Transverse colon (tissue), 4 donors: ENCODE results near the gene IRF4. TPM values are rescaled to one million over a fixed set of nuclear protein-coding genes. Genes with fewer than 3 reads are reported as not detected.
A peak's percentile ranks its signal among the peaks of the same experiment; 100 is the strongest.

Experiments
- DNase-seq: peaks from one replicate; pipeline ENCODE4 v3.0.0-alpha.2; 2019
- H3K27ac ChIP-seq, 4 donors: fragments of 200-600 bp; sonication (generic); 2 replicates each; pipeline ENCODE4 v1.5.1; 2016 to 2018; ENCODE audit warnings: inconsistent platforms in 4 of 4
- H3K27me3 ChIP-seq: fragments of 200-600 bp; sonication (generic); 2 replicates; pipeline ENCODE4 v1.5.1; 2017; ENCODE audit warnings: inconsistent platforms
- H3K36me3 ChIP-seq, 4 donors: fragments of 200-600 bp; sonication (generic); 2 replicates each; pipeline ENCODE4 v1.5.1; 2017 to 2019; ENCODE audit warnings: inconsistent platforms in 4 of 4
- H3K4me1 ChIP-seq, 4 donors: fragments of 200-600 bp; sonication (generic); 2 replicates each; pipeline ENCODE4 v1.5.1; 2017 to 2020; ENCODE audit warnings: inconsistent platforms in 4 of 4
- H3K4me3 ChIP-seq, 4 donors: fragments of 200-600 bp; sonication (generic); 1 replicate in 1 of 4; 2 replicates in 3 of 4; pipeline versions ENCODE4 v1.5.1 to v1.6.1; 2017 to 2019; ENCODE audit warnings: inconsistent platforms in 4 of 4
- H3K9me3 ChIP-seq, 2 donors: fragments of 200-600 bp; sonication (generic); 2 replicates each; pipeline ENCODE4 v1.5.1; 2017 to 2019; ENCODE audit warnings: inconsistent platforms in 2 of 2
- EP300 ChIP-seq: sonication (generic); formaldehyde crosslinking; IDR thresholded peaks from one replicate; pipeline ENCODE4 v1.6.1; 2017; ENCODE audit warnings: antibody characterized with exemption, low read depth
- POLR2A ChIP-seq: fragments of 450-650 bp; IDR thresholded peaks from one replicate; pipeline ENCODE4 v1.6.1; 2016; ENCODE audit warnings: antibody characterized with exemption, mild to moderate bottlenecking, moderate library complexity
- POLR2AphosphoS5 ChIP-seq, 3 donors: sonication (generic); formaldehyde crosslinking; IDR thresholded peaks; one replicate each; pipeline ENCODE4 v1.6.1; 2016; ENCODE audit warnings: antibody characterized with exemption in 3 of 3
- WGBS, 2 donors: methylation state at CpG; one replicate each; pipeline ENCODE4 v1.1.5; 2018; ENCODE audit warnings: low coverage in 1 of 2; 5-methylcytosine and 5-hydroxymethylcytosine counted together
- in situ Hi-C, 4 donors: fragments of 200-750 bp; cut with MboI; loops; one replicate each; pipeline versions ENCODE4 v1.15.0 to v1.15.1; 2017; ENCODE audit warnings: low sequenced_read_pairs in 3 of 4, low pct_ligation_motif_present in 1 of 4, low pct_unique_long_range_greater_than_20kb in 1 of 4
- intact Hi-C: fragments of 100-400 bp; cut with DNase I; formaldehyde crosslinking; loops from one replicate; pipeline ENCODE4 v1.15.1; 2023; ENCODE audit warnings: low total_unique reads
- total RNA-seq, 4 donors: library from RNA; depleted of rRNA; stranded (reverse); fragments of >200 nt; gene quantifications; one replicate each; pipeline ENCODE4 v1.1.0, GENCODE V29; 2016
- TF ChIP-seq, protein P1 (sequence below), 5 experiments: fragments of 200-600 bp in 3 of 5; fragments of 450-650 bp in 2 of 5; sonication (generic) in 3 of 5; IDR thresholded peaks; 1 replicate in 2 of 5; 2 replicates in 3 of 5; pipeline ENCODE4 v1.5.1; 2016 to 2017; ENCODE audit warnings: antibody characterized with exemption in 5 of 5, inconsistent platforms in 3 of 5, mild to moderate bottlenecking in 2 of 5, moderate library complexity in 1 of 5

IRF4 gene
- total RNA-seq, 4 donors from 2014 or later, result 0.40 to 18.4 (median 4.3) TPM

- WGBS, 2 donors, result 63 to 65% methylated on average over 4 to 28 of the region's 29 CpGs
- TF ChIP-seq POLR2AphosphoS5 (IDR thresholded peaks at IDR 0.05), result no peak
- TF ChIP-seq EP300, result no peak
- TF ChIP-seq, protein P1, sequence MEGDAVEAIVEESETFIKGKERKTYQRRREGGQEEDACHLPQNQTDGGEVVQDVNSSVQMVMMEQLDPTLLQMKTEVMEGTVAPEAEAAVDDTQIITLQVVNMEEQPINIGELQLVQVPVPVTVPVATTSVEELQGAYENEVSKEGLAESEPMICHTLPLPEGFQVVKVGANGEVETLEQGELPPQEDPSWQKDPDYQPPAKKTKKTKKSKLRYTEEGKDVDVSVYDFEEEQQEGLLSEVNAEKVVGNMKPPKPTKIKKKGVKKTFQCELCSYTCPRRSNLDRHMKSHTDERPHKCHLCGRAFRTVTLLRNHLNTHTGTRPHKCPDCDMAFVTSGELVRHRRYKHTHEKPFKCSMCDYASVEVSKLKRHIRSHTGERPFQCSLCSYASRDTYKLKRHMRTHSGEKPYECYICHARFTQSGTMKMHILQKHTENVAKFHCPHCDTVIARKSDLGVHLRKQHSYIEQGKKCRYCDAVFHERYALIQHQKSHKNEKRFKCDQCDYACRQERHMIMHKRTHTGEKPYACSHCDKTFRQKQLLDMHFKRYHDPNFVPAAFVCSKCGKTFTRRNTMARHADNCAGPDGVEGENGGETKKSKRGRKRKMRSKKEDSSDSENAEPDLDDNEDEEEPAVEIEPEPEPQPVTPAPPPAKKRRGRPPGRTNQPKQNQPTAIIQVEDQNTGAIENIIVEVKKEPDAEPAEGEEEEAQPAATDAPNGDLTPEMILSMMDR (IDR thresholded peaks at IDR 0.05), result no peak
- TF ChIP-seq POLR2A, result no peak
- H3K27me3 ChIP-seq, result no peaks in the 10 kb centered on the region
- DNase-seq, result no peak
- no peaks in the 10 kb centered on the region for H3K4me1 ChIP-seq
- no peak overlapping the region for H3K27ac ChIP-seq
- H3K4me3 ChIP-seq, result peak overlapping the region in 1 of 4 donors; percentile 9
- in situ Hi-C loops (no loop called here), intact Hi-C loops (no loop called here)
- H3K9me3 ChIP-seq, result no peaks in the 10 kb centered on the region
- H3K36me3 ChIP-seq, result no peaks in the 10 kb centered on the region
Measured at GRCh38 chr6:447381-448165, 56.0 kb downstream of the IRF4 start.

GRCh38 chr6:448296-449056 is 56.9 kb downstream of the IRF4 start:
- no peaks in the 10 kb centered on the region for H3K4me1 ChIP-seq
- no peak overlapping the region for H3K27ac ChIP-seq
- H3K27me3 ChIP-seq, result no peaks in the 10 kb centered on the region
- 85 to 100% methylated on average over 1 to 19 of the region's 19 CpGs for WGBS, 2 donors
- DNase-seq, result no peak
- no peak overlapping the region for H3K4me3 ChIP-seq
- no peaks in the 10 kb centered on the region for H3K9me3 ChIP-seq
- in situ Hi-C loops, result no loop called here
- intact Hi-C loops, result no loop called here
- TF ChIP-seq POLR2AphosphoS5 (IDR thresholded peaks at IDR 0.05), result no peak
- TF ChIP-seq EP300, result no peak
- TF ChIP-seq POLR2A, result no peak
- TF ChIP-seq, protein P1 (IDR thresholded peaks at IDR 0.05), result no peak
- H3K36me3 ChIP-seq, result no peaks in the 10 kb centered on the region

- H3K36me3 ChIP-seq, result no peaks in the 10 kb centered on the region
- H3K4me3 ChIP-seq, result no peak overlapping the region
- intact Hi-C loops, result no loop called here
- H3K27ac ChIP-seq, result no peak overlapping the region
- no peaks in the 10 kb centered on the region for H3K4me1 ChIP-seq
- TF ChIP-seq, protein P1 (IDR thresholded peaks at IDR 0.05), result no peak
- TF ChIP-seq POLR2A, result no peak
- TF ChIP-seq POLR2AphosphoS5 (IDR thresholded peaks at IDR 0.05), result no peak
- TF ChIP-seq EP300, result no peak
- WGBS, 2 donors, result 95 to 100% methylated on average over 1 to 7 of the region's 12 CpGs
- no peaks in the 10 kb centered on the region for H3K9me3 ChIP-seq
- no peak for DNase-seq
- in situ Hi-C loops, result no loop called here
- no peaks in the 10 kb centered on the region for H3K27me3 ChIP-seq
Measured at GRCh38 chr6:449057-449430, 57.5 kb downstream of the IRF4 start.

DNA sequence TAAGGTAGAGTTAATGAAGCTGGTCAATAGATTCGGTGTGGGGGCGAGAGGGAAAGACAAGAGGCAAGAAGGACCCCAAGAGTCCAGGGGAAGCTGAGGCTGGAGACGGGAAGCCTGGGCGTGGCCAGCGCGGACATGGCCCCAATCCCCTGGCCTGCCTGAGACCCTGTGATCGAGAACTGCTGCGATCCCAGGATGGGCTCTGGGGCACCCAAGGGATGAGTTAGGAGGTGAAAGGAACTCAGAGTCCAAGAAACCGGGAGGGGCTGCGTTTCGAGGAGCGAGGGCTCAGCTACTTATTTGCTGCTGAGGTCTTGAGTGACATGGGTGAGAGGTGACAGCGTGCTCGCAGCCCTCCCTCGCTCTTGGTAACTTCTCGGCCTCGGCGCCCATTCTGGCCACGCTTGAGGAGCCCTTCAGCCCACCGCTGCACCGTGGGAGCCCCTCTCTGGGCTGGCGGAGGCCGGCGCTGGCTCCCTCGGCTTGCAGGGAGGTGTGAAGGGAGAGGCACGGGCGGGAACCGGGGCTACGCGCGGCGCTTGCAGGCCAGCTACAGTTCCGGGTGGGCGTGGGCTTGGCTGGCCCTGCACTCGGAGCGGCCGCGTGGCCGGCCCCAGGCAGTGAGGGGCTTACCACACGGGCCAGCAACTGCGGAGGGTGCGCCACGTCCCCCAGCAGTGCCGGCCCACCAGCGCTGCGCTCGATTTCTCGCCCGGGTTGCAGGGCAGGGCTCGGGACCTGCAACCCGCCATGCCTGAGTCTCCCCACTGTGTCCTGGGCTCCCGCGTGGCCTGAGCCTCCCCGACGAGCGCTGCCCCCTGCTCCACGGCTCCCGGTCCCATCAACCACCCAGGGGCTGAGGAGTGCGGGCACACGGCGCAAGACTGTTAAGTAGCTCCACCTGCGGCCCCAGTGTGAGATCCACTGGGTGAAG is 58.2 kb downstream of the IRF4 start:
- H3K27me3 ChIP-seq, result no peaks in the 10 kb centered on the region
- in situ Hi-C loops (no loop called here), intact Hi-C loops (no loop called here)
- 92 to 94% methylated on average over 12 to 44 of the region's 62 CpGs for WGBS, 2 donors
- H3K27ac ChIP-seq, result no peak overlapping the region
- DNase-seq, result no peak
- H3K4me3 ChIP-seq, result no peak overlapping the region
- no peaks in the 10 kb centered on the region for H3K36me3 ChIP-seq
- H3K4me1 ChIP-seq, result no peaks in the 10 kb centered on the region
- H3K9me3 ChIP-seq, result no peaks in the 10 kb centered on the region
- TF ChIP-seq POLR2AphosphoS5 (IDR thresholded peaks at IDR 0.05) (no peak), POLR2A (no peak), EP300 (no peak)
- TF ChIP-seq, protein P1 (IDR thresholded peaks at IDR 0.05), result no peak
